ENCODE results near the gene TUBGCP6.

- TF ChIP-seq POLR2AphosphoS5 (IDR thresholded peaks at IDR 0.05; ENCODE audit: low read depth, low read length) (no peak; the same call in 1 of the 2 replicates), POLR2A (IDR thresholded peaks at IDR 0.05; ENCODE audit: low read depth, low read length) (no peak), TAF1 (IDR thresholded peaks at IDR 0.05; ENCODE audit: borderline replicate concordance, low read depth, low read length) (no peak)
These were observed 5.4 kb upstream of the TUBGCP6 start for GRCh38 chr22:50250249-50250554.

All from GM12892 (cell line).